Breast epithelium (tissue), 4 donors: ENCODE measurements around the gene INPP4A. TPM values are rescaled to one million over a fixed set of nuclear protein-coding genes. Genes with fewer than 3 reads are reported as not detected.

Source experiments
- DNase-seq, 2 donors: peaks; one replicate each; pipeline ENCODE4 v3.0.0-alpha.2; 2019; ENCODE audit warnings: low spot score in 2 of 2
- H3K27ac ChIP-seq, 2 donors: fragments of 200-600 bp; sonication (generic) in 1 of 2; one replicate each; pipeline ENCODE4 v1.5.1; 2016 to 2019; ENCODE audit warnings: mild to moderate bottlenecking in 1 of 2
- H3K27me3 ChIP-seq, 2 donors: fragments of 200-600 bp; sonication (generic) in 1 of 2; one replicate each; pipeline versions ENCODE4 v1.5.1 to v1.6.0; 2017 to 2019; ENCODE audit warnings: control low read depth in 1 of 2, mild to moderate bottlenecking in 1 of 2
- H3K36me3 ChIP-seq: fragments of 200-600 bp; one replicate; pipeline ENCODE4 v1.5.1; 2019
- H3K4me1 ChIP-seq, 2 donors: fragments of 200-600 bp; sonication (generic); one replicate each; pipeline ENCODE4 v1.5.1; 2016 to 2019; ENCODE audit warnings: control low read depth in 1 of 2
- H3K4me3 ChIP-seq, 3 donors: fragments of 200-600 bp; sonication (generic); 1 replicate in 2 of 3; 2 replicates in 1 of 3; pipeline ENCODE4 v1.5.1; 2016 to 2019; ENCODE audit warnings: mild to moderate bottlenecking in 3 of 3, moderate library complexity in 2 of 3
- H3K9me3 ChIP-seq, 2 donors: fragments of 200-600 bp; sonication (generic) in 1 of 2; one replicate each; pipeline ENCODE4 v1.5.1; 2016 to 2019; ENCODE audit warnings: control low read depth in 1 of 2
- POLR2A ChIP-seq: fragments of 450-650 bp; IDR thresholded peaks from one replicate; pipeline ENCODE4 v1.6.1; 2016; ENCODE audit warnings: antibody characterized with exemption, mild to moderate bottlenecking, moderate library complexity
- POLR2AphosphoS5 ChIP-seq, 3 donors: sonication (generic); formaldehyde crosslinking; IDR thresholded peaks; one replicate each; pipeline ENCODE4 v1.6.1; 2017; ENCODE audit warnings: antibody characterized with exemption in 3 of 3
- intact Hi-C: fragments of 100-400 bp; cut with DNase I; formaldehyde crosslinking; loops from one replicate; pipeline ENCODE4 v1.15.1; 2023; ENCODE audit warnings: low total_unique reads
- total RNA-seq, 3 donors: library from RNA; depleted of rRNA; stranded (reverse); fragments of >200 nt; gene quantifications; one replicate each; pipeline ENCODE4 v1.1.0, GENCODE V29; 2016
- TF ChIP-seq, protein P1 (sequence below), 3 donors: fragments of 450-650 bp; IDR thresholded peaks; one replicate each; pipeline ENCODE4 v1.5.1; 2016 to 2017; ENCODE audit warnings: antibody characterized with exemption in 3 of 3, mild to moderate bottlenecking in 3 of 3, moderate library complexity in 3 of 3

The INPP4A gene
- total RNA-seq, 3 donors from 2014 or later: 22.6 to 35.4 (median 25.8) TPM

DNA sequence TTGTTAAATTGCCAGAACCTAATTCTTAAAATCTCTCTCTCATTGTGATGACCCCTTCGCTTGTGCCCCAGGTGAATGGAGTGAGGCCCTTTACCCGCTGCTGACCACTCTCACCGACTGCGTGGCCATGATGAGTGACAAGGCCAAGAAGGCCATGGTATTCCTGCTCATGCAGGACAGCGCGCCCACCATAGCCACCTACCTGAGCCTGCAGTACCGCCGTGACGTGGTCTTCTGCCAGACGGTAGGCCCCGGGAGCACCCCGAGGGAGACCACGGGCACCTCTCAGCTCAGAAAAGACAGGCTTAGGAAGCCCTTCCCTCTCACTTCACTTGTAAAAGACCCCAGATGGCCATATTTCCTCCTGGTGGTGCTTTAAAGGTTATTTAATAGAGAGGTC, 118.7 kb downstream of the INPP4A start:
- Histone ChIP-seq H3K27ac (no peak overlapping the region), H3K4me3 (no peak overlapping the region), H3K4me1 (no peaks in the 10 kb centered on the region), H3K9me3 (no peaks in the 10 kb centered on the region), H3K27me3 (no peaks in the 10 kb centered on the region), H3K36me3 (peaks cover 9% of the 10 kb centered on the region)
- DNase-seq: no peak
- intact Hi-C loops: no loop called here
- TF ChIP-seq POLR2AphosphoS5 (IDR thresholded peaks at IDR 0.05) (no peak), POLR2A (no peak)
- TF ChIP-seq, protein P1, sequence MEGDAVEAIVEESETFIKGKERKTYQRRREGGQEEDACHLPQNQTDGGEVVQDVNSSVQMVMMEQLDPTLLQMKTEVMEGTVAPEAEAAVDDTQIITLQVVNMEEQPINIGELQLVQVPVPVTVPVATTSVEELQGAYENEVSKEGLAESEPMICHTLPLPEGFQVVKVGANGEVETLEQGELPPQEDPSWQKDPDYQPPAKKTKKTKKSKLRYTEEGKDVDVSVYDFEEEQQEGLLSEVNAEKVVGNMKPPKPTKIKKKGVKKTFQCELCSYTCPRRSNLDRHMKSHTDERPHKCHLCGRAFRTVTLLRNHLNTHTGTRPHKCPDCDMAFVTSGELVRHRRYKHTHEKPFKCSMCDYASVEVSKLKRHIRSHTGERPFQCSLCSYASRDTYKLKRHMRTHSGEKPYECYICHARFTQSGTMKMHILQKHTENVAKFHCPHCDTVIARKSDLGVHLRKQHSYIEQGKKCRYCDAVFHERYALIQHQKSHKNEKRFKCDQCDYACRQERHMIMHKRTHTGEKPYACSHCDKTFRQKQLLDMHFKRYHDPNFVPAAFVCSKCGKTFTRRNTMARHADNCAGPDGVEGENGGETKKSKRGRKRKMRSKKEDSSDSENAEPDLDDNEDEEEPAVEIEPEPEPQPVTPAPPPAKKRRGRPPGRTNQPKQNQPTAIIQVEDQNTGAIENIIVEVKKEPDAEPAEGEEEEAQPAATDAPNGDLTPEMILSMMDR (IDR thresholded peaks at IDR 0.05): no peak

DNA sequence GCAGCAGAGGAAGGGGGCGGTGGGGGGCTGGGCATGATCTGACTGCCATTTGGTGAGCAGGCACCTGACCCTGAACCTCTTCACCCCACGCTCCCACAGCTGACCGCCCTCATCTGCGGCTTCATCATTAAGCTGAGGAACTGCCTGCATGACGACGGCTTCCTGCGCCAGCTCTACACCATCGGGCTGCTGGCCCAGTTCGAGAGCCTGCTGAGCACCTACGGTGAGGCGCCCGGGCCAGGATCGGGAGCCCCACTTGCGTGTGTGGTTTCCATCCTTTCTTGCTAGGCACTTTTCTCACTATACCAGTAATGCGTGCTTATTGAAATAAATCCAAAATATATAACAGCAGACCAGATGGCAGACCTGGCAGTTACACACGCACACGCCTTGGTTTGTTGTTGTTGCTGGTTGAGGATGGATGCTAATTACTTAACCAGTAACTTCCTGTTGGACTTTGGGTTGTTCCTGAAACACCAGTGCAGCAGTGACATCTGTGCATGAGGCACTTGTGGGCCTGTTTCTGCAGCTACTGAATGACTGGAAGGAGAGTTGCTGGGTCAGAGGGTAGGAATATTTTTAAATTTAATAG, 120.0 kb downstream of the INPP4A start:
- no peak for DNase-seq
- no peaks in the 10 kb centered on the region for H3K4me1 ChIP-seq
- intact Hi-C loops: no loop called here
- no peaks in the 10 kb centered on the region for H3K27me3 ChIP-seq
- TF ChIP-seq, protein P1 (IDR thresholded peaks at IDR 0.05): no peak
- TF ChIP-seq POLR2AphosphoS5 (IDR thresholded peaks at IDR 0.05) (no peak), POLR2A (no peak)
- H3K4me3 ChIP-seq: no peak overlapping the region
- peaks cover 9% of the 10 kb centered on the region for H3K36me3 ChIP-seq
- H3K27ac ChIP-seq: no peak overlapping the region
- H3K9me3 ChIP-seq: no peaks in the 10 kb centered on the region

GRCh38 chr2:98565286-98565860, 120.7 kb downstream of the INPP4A start:
- H3K4me1 ChIP-seq: no peaks in the 10 kb centered on the region
- H3K27ac ChIP-seq: no peak overlapping the region
- TF ChIP-seq POLR2A (no peak), POLR2AphosphoS5 (IDR thresholded peaks at IDR 0.05) (no peak)
- TF ChIP-seq, protein P1 (IDR thresholded peaks at IDR 0.05): no peak
- no peaks in the 10 kb centered on the region for H3K9me3 ChIP-seq
- H3K27me3 ChIP-seq: no peaks in the 10 kb centered on the region
- peaks cover 9% of the 10 kb centered on the region for H3K36me3 ChIP-seq
- DNase-seq: no peak
- intact Hi-C loops: no loop called here
- no peak overlapping the region for H3K4me3 ChIP-seq

DNA sequence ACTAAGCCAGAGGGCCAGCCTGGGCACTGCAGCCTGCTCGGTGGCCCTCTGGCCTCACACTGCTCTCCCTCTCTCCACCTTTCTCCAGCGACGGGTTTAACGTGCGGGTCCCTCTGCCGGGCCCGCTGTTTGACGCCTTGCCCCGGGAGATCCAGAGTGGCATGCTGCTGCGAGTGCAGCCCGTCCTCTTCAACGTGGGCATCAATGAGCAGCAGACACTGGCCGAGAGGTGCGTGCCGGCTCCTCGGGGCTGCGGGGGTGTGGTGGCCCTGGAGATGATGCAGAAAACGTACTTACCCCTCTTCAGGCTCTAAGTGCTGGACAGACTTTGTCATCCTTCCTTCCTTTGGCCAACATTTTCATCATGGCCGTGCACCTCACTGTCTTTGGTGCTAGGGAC, 121.3 kb downstream of the INPP4A start:
- TF ChIP-seq POLR2A (no peak), POLR2AphosphoS5 (IDR thresholded peaks at IDR 0.05) (no peak)
- TF ChIP-seq, protein P1 (IDR thresholded peaks at IDR 0.05): no peak
- Histone ChIP-seq H3K9me3 (no peaks in the 10 kb centered on the region), H3K4me1 (no peaks in the 10 kb centered on the region), H3K27me3 (no peaks in the 10 kb centered on the region), H3K36me3 (peaks cover 9% of the 10 kb centered on the region), H3K4me3 (no peak overlapping the region), H3K27ac (no peak overlapping the region)
- DNase-seq: no peak
- intact Hi-C loops: no loop called here

DNA sequence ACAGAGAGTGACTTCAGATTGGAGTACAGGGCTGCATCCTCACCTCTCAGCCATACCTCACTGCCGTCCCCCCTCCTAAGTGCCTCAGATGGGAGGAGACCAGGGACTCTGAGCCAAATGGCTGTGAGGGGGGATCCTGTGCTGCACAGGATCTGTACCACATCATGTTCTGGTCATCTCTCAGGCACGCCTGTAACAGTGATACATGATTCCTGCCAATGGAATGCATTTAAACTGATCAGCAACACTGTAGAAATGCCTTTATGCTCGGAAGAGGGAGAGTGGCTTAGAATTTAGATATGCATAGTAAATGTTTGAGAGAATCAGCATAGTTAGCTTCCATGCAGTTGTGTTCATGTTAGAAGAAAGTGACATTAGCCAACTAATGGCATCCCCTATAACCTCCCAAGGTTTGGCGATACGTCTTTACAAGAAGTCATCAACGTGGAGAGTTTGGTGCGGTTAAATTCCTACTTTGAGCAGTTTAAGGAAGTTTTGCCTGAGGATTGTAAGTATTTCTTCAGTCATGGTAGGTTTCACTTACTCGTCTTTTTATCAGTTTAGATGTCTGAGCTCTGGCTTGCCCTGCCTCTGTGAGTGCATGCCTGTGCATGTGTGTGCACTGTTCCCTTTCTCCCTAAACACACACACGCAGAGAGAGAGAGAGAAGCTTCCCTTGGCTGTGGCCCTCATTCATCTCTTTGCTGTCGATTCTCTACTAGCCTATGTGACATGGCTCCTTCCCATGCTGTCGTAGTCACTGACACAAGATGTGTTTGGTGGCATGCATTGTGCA, 123.7 kb downstream of the INPP4A start:
- no peaks in the 10 kb centered on the region for H3K9me3 ChIP-seq
- peaks cover 9% of the 10 kb centered on the region for H3K36me3 ChIP-seq
- TF ChIP-seq POLR2A (no peak), POLR2AphosphoS5 (IDR thresholded peaks at IDR 0.05) (no peak)
- TF ChIP-seq, protein P1 (IDR thresholded peaks at IDR 0.05): no peak
- H3K27me3 ChIP-seq: no peaks in the 10 kb centered on the region
- H3K4me3 ChIP-seq: no peak overlapping the region
- no peak overlapping the region for H3K27ac ChIP-seq
- H3K4me1 ChIP-seq: no peaks in the 10 kb centered on the region
- DNase-seq: no peak
- intact Hi-C loops: no loop called here
